ENCODE results near the gene LRRC8E. TPM values are rescaled to one million over a fixed set of nuclear protein-coding genes. Genes with fewer than 3 reads are reported as not detected.
A peak's percentile ranks its signal among the peaks of the same experiment; 100 is the strongest.

LRRC8E gene
- total RNA-seq, 4 donors from 2014 or later = 0.79 to 1.5 TPM; not detected in 2

GRCh38 chr19:7845390-7846154 lies 42.7 kb upstream of the LRRC8E start:
- DNase-seq = no peak
- Histone ChIP-seq H3K4me1 (no peaks in the 10 kb centered on the region), H3K27me3 (no peaks in the 10 kb centered on the region), H3K9me3 (no peaks in the 10 kb centered on the region), H3K36me3 (no peaks in the 10 kb centered on the region), H3K4me3 (no peak overlapping the region), H3K27ac (no peak overlapping the region)
- intact Hi-C loops (cut with DNase I; ENCODE audit: low total_unique reads) (no loop called here), in situ Hi-C loops (cut with MboI; ENCODE audit: low pct_ligation_motif_present in 1 of 4, low pct_unique_long_range_greater_than_20kb in 1 of 4, low sequenced_read_pairs in 3 of 4) (no loop called here)
- WGBS, 2 donors (ENCODE audit: low coverage in 1 of 2) = 94% methylated on average over 16 of the region's 20 CpGs; no CpG with 5 or more reads in 1 of the 2 donors
- no peak for TF ChIP-seq POLR2A (IDR thresholded peaks at IDR 0.05)
- TF ChIP-seq, protein P1, sequence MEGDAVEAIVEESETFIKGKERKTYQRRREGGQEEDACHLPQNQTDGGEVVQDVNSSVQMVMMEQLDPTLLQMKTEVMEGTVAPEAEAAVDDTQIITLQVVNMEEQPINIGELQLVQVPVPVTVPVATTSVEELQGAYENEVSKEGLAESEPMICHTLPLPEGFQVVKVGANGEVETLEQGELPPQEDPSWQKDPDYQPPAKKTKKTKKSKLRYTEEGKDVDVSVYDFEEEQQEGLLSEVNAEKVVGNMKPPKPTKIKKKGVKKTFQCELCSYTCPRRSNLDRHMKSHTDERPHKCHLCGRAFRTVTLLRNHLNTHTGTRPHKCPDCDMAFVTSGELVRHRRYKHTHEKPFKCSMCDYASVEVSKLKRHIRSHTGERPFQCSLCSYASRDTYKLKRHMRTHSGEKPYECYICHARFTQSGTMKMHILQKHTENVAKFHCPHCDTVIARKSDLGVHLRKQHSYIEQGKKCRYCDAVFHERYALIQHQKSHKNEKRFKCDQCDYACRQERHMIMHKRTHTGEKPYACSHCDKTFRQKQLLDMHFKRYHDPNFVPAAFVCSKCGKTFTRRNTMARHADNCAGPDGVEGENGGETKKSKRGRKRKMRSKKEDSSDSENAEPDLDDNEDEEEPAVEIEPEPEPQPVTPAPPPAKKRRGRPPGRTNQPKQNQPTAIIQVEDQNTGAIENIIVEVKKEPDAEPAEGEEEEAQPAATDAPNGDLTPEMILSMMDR (IDR thresholded peaks at IDR 0.05) = no peak
- TF ChIP-seq POLR2AphosphoS5 (IDR thresholded peaks at IDR 0.05) = no peak
- no peak for TF ChIP-seq EP300 (IDR thresholded peaks at IDR 0.05; ENCODE audit: low read depth)

- H3K4me1 ChIP-seq = no peaks in the 10 kb centered on the region
- H3K9me3 ChIP-seq = no peaks in the 10 kb centered on the region
- DNase-seq = no peak
- in situ Hi-C loops (cut with MboI; ENCODE audit: low pct_ligation_motif_present in 1 of 4, low pct_unique_long_range_greater_than_20kb in 1 of 4, low sequenced_read_pairs in 3 of 4) = no loop called here
- no peaks in the 10 kb centered on the region for H3K36me3 ChIP-seq
- TF ChIP-seq POLR2AphosphoS5 (IDR thresholded peaks at IDR 0.05) (no peak), POLR2A (IDR thresholded peaks at IDR 0.05) (no peak), EP300 (IDR thresholded peaks at IDR 0.05; ENCODE audit: low read depth) (no peak)
- TF ChIP-seq, protein P1 (IDR thresholded peaks at IDR 0.05) = no peak
- no peak overlapping the region for H3K4me3 ChIP-seq
- WGBS, 2 donors (ENCODE audit: low coverage in 1 of 2) = 93% methylated on average over 14 of the region's 19 CpGs; no CpG with 5 or more reads in 1 of the 2 donors
- intact Hi-C loops (cut with DNase I; ENCODE audit: low total_unique reads) = no loop called here
- no peak overlapping the region for H3K27ac ChIP-seq
- H3K27me3 ChIP-seq = no peaks in the 10 kb centered on the region
These were observed 42.1 kb upstream of the LRRC8E start for GRCh38 chr19:7846155-7846646.

GRCh38 chr19:7847664-7848063 lies 40.6 kb upstream of the LRRC8E start:
- Histone ChIP-seq H3K9me3 (no peaks in the 10 kb centered on the region), H3K27me3 (no peaks in the 10 kb centered on the region), H3K36me3 (no peaks in the 10 kb centered on the region), H3K4me3 (no peak overlapping the region), H3K27ac (no peak overlapping the region), H3K4me1 (no peaks in the 10 kb centered on the region)
- in situ Hi-C loops (cut with MboI; ENCODE audit: low pct_ligation_motif_present in 1 of 4, low pct_unique_long_range_greater_than_20kb in 1 of 4, low sequenced_read_pairs in 3 of 4) = no loop called here
- no peak for DNase-seq
- TF ChIP-seq POLR2AphosphoS5 (IDR thresholded peaks at IDR 0.05) (no peak), POLR2A (IDR thresholded peaks at IDR 0.05) (no peak), EP300 (IDR thresholded peaks at IDR 0.05; ENCODE audit: low read depth) (no peak)
- TF ChIP-seq, protein P1 (IDR thresholded peaks at IDR 0.05) = no peak
- intact Hi-C loops (cut with DNase I; ENCODE audit: low total_unique reads) = no loop called here
- WGBS, 2 donors (ENCODE audit: low coverage in 1 of 2) = 94% methylated on average over 23 of the region's 23 CpGs; no CpG with 5 or more reads in 1 of the 2 donors

DNA sequence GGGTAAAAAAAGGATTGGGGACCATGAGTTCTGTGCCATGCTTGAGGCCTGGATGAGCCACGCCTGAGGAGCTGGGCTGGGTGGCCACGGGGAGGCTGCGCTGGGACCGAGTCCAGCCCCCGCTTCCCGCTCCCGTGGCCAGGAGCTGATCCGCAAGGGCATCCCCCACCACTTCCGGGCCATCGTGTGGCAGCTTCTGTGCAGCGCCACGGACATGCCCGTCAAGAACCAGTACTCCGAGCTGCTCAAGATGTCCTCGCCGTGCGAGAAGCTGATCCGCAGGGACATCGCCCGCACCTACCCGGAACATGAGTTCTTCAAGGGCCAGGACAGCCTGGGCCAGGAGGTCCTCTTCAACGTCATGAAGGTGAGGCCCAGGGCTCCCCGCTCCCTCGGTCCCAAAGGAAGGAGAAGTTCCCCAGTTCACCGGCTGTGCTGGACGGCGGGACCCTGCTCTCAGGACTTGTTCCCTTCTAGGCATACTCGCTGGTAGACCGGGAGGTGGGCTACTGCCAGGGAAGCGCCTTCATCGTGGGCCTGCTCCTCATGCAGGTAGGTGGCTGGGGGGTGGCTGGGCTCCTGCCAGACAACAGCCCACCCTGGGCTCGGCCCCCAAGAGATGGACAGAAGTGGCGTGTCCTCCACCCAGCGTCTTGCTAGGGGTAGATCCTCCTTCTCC lies 39.4 kb upstream of the LRRC8E start:
- 93% methylated on average over 33 of the region's 34 CpGs; no CpG with 5 or more reads in 1 of the 2 donors for WGBS, 2 donors (ENCODE audit: low coverage in 1 of 2)

More for the DNA sequence above, 39.4 kb upstream of the LRRC8E start:
- no peak overlapping the region for H3K27ac ChIP-seq
- H3K4me1 ChIP-seq = peaks cover 0 to 8% (median 3%) of the 10 kb centered on the region in 4 donors
- intact Hi-C loops (cut with DNase I; ENCODE audit: low total_unique reads) (no loop called here), in situ Hi-C loops (cut with MboI; ENCODE audit: low pct_ligation_motif_present in 1 of 4, low pct_unique_long_range_greater_than_20kb in 1 of 4, low sequenced_read_pairs in 3 of 4) (no loop called here)
- H3K36me3 ChIP-seq = no peaks in the 10 kb centered on the region
- H3K27me3 ChIP-seq = no peaks in the 10 kb centered on the region
- TF ChIP-seq, protein P1 (IDR thresholded peaks at IDR 0.05) = no peak
- TF ChIP-seq POLR2AphosphoS5 (IDR thresholded peaks at IDR 0.05) = no peak
- TF ChIP-seq POLR2A (IDR thresholded peaks at IDR 0.05) = no peak
- no peak for TF ChIP-seq EP300 (IDR thresholded peaks at IDR 0.05; ENCODE audit: low read depth)
- no peak overlapping the region for H3K4me3 ChIP-seq
- peak; percentile 6 for DNase-seq
- H3K9me3 ChIP-seq = no peaks in the 10 kb centered on the region
